AG09319 (cell line): Measurements from ENCODE around the gene WDR36.

Experiments used
- DNase-seq: peaks from one replicate; pipeline ENCODE4 v3.0.0-alpha.2; 2010; ENCODE audit warnings: low read depth; ENCODE audit errors: extremely low read depth
- TF ChIP-seq, protein P1 (sequence below): IDR thresholded peaks from 2 replicates; pipeline ENCODE4 v1.5.1; 2011; ENCODE audit warnings: low read depth, mild to moderate bottlenecking, inconsistent platforms, low read length, moderate library complexity

WDR36 gene

DNA sequence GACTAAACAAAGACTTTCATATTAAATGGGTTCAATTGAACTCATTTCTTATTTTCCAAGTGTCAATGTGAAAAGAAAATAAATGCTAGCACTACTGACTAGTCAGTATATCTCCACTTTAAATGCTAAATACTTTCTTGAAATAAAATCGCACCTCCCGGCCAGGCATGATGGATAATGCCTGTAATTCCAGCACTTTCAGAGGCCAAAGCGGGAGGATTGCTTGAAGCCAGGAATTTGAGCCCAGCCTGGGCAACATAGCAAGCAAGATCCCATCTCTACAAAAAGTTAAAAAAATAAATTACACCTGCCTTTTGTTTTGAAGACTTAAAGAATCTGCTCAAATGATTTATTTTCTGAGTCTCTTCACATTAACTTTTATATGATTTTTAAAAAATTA lies 34.7 kb downstream of the WDR36 start:
- no peak for DNase-seq
- TF ChIP-seq, protein P1, sequence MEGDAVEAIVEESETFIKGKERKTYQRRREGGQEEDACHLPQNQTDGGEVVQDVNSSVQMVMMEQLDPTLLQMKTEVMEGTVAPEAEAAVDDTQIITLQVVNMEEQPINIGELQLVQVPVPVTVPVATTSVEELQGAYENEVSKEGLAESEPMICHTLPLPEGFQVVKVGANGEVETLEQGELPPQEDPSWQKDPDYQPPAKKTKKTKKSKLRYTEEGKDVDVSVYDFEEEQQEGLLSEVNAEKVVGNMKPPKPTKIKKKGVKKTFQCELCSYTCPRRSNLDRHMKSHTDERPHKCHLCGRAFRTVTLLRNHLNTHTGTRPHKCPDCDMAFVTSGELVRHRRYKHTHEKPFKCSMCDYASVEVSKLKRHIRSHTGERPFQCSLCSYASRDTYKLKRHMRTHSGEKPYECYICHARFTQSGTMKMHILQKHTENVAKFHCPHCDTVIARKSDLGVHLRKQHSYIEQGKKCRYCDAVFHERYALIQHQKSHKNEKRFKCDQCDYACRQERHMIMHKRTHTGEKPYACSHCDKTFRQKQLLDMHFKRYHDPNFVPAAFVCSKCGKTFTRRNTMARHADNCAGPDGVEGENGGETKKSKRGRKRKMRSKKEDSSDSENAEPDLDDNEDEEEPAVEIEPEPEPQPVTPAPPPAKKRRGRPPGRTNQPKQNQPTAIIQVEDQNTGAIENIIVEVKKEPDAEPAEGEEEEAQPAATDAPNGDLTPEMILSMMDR: no peak

DNA sequence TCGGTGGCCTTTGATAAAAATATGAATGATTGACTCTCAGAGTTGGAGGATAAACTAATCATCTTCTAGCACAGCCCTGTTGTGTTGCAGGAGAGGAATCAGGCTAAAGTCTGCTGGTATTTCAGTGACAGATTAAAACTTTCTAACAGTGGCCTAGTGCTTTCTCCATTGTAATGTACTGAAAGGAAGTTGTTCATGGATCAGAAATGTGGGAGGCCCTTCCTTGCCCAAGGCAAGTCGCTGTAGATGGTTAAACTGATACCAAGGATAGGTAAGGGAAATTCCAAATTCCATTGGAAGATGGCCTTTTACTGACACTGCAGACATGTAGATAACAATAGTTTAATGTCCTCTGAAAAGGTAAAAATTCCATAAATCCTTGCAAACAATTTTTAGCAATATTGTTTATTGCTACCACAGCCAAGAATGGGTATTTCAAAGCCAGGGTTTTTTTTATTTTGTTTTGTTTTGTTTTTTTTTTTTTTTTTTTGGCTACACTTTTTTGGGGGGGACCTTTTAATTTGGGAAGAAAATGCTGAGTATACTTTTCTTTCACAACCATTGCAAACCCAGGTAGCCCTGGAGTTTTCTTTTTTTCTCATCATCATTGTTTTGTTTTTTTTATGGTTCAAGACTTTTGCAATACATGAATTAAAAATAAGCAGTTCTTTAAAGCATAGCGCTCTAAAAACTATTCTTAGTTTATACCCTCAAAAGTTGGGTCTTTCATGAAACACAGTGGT lies 35.5 kb downstream of the WDR36 start:
- TF ChIP-seq, protein P1: no peak
- no peak for DNase-seq

DNA sequence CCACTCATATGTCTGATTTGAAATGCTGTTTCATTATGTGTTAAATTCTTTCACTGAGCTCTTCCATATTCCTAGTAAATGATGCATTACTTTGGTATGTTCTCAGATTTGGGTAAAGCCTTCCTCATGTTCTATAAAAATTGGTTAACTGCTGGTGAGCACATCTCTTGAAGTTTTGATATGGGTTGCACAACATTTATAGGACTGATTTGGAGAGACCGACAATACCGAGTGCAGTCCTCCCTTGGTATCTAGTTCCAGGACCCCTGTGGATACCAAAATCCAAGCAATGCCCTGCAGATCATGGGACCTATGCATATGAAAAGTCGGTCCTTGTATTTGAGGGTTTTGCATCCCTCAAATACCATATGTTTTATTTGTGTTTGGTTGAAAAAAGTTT lies 37.8 kb downstream of the WDR36 start:
- TF ChIP-seq, protein P1: no peak
- no peak for DNase-seq

DNA sequence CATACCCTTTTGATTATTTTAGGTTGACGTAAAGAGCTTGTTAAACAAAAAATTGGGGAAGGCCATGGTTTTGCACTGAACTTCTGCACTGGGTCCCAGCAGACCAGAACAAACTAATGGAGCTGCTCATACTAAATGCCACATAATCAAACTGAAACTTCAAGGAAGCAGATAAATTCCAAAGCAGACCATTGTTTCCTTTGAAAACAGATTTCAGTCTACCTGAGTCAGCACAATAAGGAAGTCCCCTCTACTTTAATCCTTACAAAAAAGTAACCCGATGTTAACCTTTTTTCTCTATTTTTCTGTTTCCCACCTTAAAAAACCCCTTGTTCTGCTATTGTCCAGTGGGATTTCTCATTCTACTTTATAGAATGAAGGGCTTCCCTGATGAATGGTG lies 39.2 kb downstream of the WDR36 start:
- DNase-seq: no peak
- TF ChIP-seq, protein P1: no peak

DNA sequence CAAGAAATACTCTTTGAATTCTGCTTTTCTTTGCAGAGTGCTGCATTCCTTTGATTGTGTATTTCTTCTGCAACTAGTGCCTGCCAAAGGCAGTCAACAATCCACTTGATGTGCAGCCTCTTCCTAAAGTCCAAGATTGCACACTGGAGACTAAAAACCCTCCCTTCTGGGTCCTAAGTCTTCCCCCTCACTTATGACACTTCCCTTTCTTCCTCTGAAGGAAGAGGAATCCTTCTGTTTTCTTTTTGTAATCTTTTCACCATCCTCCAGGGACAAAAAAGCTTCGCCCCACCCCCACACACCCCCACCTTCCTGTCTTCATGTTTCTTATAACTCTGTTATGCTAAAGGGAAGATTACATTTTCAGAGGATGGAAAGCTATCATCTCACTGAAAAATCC lies 39.9 kb downstream of the WDR36 start:
- TF ChIP-seq, protein P1: no peak
- DNase-seq: no peak

DNA sequence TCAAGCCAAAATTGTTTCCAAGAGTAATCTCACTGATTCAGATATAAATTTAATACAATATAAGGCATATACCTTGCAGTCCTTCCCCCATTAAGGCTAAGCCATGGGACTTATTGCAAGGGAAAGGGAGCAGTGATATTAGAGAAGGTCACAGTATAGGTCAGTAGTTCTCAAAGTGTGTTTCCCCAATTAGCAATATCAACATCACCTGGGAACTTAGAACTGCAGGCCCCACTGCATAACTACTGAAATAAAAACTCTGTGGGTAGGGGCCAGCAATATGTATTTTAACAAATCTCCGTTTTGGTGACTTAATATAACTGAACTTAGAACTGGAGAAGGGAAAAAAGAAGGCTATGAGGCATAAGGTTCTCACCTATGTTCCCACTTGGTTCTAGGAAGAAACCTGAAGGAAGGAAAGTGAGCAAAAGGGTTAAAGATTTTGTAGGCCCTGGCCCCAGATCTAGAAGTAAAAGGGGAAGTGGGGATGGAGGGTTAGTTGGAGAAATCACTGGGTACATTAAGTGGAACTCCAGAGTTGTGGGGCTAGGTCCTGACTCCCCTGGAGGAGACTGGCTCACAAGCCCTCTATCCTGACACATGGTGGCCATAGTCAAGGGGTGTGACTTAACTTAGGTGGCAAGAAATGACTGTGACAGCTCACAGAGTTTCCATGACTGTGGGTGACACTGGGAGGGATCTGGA lies 40.7 kb downstream of the WDR36 start:
- no peak for DNase-seq
- TF ChIP-seq, protein P1: no peak

DNA sequence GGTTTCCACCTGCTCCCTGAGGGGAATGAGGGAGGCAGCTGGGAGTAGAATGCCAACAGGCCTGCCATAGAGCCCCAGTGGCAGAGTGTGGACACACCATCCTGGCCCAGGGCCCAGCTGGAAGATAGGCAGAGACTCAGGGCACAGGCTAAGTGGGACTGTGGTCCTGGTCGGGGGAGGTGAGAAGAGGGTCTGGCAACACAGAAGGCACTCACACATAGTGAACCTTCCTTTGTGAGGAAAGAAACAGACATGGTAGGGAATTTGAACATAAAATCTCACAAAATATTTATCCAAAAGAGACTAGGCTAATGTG lies 41.2 kb downstream of the WDR36 start:
- TF ChIP-seq, protein P1: no peak
- no peak for DNase-seq
